NT2/D1 (cell line): ENCODE results near the gene NKAIN2.
"Not testable (repeated sequence)": the region's sequence is repeated elsewhere in the genome, so short reads cannot be mapped to it uniquely, and the experiment has no call there.

Source experiments
- DNase-seq: peaks from one replicate; pipeline ENCODE4 v3.0.0-alpha.2; 2011; ENCODE audit warnings: low read depth, low spot score
- H3K27me3 ChIP-seq: 2 replicates; pipeline ENCODE4 v1.6.0; 2011; ENCODE audit warnings: mild to moderate bottlenecking; ENCODE audit not compliant: insufficient read length, insufficient read depth
- H3K36me3 ChIP-seq: 2 replicates; pipeline ENCODE4 v1.6.1; 2011; ENCODE audit warnings: mild to moderate bottlenecking, low read length, mixed read lengths; ENCODE audit not compliant: insufficient read depth, insufficient read length
- H3K4me1 ChIP-seq: 2 replicates; pipeline ENCODE4 v1.5.1; 2011; ENCODE audit not compliant: insufficient read depth, insufficient read length
- H3K4me3 ChIP-seq: 2 replicates; pipeline ENCODE4 v1.5.1; 2011; ENCODE audit warnings: low read depth; ENCODE audit not compliant: insufficient read length
- H3K9ac ChIP-seq: 2 replicates; pipeline ENCODE4 v1.6.0; 2011; ENCODE audit warnings: low read depth; ENCODE audit not compliant: insufficient read length
- H3K9me3 ChIP-seq: 2 replicates; pipeline ENCODE4 v1.5.1; 2011; ENCODE audit warnings: mild to moderate bottlenecking, low read length; ENCODE audit not compliant: insufficient read depth
- SUZ12 ChIP-seq: IDR thresholded peaks from 2 replicates; pipeline ENCODE4 v1.6.1; 2011; ENCODE audit not compliant: insufficient read length, insufficient read depth; ENCODE audit errors: extremely low read depth
- YY1 ChIP-seq: IDR thresholded peaks from 2 replicates; pipeline ENCODE4 v1.6.1; 2011; ENCODE audit not compliant: insufficient read length, insufficient read depth
- ZNF274 ChIP-seq: IDR thresholded peaks from 2 replicates; pipeline ENCODE4 v1.6.1; 2011; ENCODE audit warnings: mild to moderate bottlenecking, low read depth, low read length

Gene NKAIN2

DNA sequence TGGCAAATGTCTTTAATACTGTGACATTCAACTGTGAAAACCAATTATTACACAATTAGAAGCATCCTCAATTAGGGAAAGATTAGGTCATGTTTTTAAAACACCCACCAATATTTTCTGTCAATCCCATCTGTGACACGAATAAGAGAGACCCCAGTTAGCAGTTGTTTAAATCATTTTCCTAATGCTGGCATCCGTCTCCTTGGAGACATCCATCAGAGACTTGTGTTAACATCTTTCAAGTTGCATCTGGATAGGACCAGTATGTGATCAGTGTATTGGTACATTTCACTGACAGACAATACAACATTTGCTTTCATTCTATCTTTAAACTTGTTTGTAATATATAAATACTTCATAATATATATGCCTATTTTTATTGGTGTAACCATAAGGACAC is 737.9 kb downstream of the NKAIN2 start:
- H3K4me1 ChIP-seq = no peaks in the 10 kb centered on the region
- TF ChIP-seq SUZ12 (no peak), ZNF274 (no peak), YY1 (no peak)
- DNase-seq = no peak

DNA sequence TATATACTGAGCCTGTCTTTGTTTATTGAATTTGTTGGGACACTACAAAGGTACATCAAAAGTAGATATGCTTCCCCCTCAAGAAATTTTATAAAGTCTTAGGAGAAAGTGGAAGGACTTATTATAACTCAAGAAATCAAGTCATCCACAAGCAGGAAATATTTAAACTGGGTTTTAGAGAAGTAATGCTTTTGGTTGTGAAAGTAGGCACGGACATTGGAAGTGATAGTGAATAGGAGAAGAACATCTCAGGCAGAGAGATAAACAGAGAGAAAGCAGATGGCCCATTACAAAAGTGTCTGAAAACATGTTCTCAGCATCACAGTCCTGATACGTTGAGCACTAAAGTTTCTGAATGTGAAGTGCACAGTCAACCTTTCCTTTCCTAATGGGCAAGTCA is 742.9 kb downstream of the NKAIN2 start:
- Histone ChIP-seq H3K4me1 (no peaks in the 10 kb centered on the region), H3K27me3 (no peaks in the 10 kb centered on the region), H3K36me3 (no peaks in the 10 kb centered on the region), H3K4me3 (no peak overlapping the region), H3K9ac (no peak overlapping the region), H3K9me3 (no peaks in the 10 kb centered on the region)
- DNase-seq = no peak
- TF ChIP-seq YY1 = no peak

More for the DNA sequence above, 737.9 kb downstream of the NKAIN2 start:
- Histone ChIP-seq H3K9me3 (no peaks in the 10 kb centered on the region), H3K4me3 (no peak overlapping the region), H3K36me3 (no peaks in the 10 kb centered on the region), H3K9ac (no peak overlapping the region), H3K27me3 (no peaks in the 10 kb centered on the region)

DNA sequence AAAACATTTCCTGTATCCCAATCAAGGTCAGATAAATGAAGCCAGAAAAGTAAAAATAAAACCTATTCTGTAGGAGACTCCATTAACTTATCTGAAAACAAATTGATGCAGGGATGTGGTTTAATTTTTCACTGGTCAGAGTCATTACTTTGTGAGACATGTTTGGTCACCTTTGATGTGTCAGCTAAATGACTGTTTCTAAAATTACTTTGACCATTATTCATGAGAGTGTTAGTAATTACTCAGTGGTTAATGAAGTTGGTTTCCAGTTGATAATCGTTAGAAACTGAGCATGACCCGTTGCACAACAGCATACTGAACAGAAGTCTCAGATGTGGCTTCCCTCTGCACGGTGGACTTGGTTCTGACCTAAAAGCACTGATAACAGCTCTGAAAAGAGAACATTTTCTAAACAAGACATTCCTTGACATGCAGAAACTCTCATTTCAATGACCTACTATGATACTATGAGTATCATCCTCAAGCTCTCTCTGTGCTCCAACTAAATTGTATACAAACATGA is 748.1 kb downstream of the NKAIN2 start:
- H3K9me3 ChIP-seq = no peaks in the 10 kb centered on the region
- TF ChIP-seq YY1 (no peak), ZNF274 (no peak), SUZ12 (no peak)
- no peaks in the 10 kb centered on the region for H3K27me3 ChIP-seq
- H3K4me3 ChIP-seq = no peak overlapping the region
- H3K36me3 ChIP-seq = no peaks in the 10 kb centered on the region
- no peak overlapping the region for H3K9ac ChIP-seq
- DNase-seq = no peak
- H3K4me1 ChIP-seq = no peaks in the 10 kb centered on the region

DNA sequence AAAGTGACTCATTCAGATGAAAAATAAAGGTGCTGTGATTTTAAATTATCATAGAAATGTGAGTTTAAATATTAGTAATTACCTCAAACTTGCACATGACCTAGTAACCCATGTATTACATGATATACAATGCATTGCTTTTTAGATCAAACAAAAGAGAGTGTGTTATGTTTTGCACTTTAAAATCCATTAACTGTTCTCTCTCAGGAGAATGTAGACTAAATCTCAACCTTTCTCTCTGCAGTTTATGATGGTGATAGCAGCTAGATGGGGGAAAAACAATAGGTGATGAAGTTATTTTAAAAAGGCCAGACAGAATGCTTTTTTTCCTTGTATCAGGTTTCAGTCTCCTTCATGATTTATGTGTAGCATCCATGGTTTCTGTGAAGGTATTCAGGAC is 754.2 kb downstream of the NKAIN2 start:
- DNase-seq = no peak
- no peak for TF ChIP-seq ZNF274
- no peak for TF ChIP-seq YY1
- no peak for TF ChIP-seq SUZ12
- Histone ChIP-seq H3K4me3 (no peak overlapping the region), H3K4me1 (no peaks in the 10 kb centered on the region), H3K9me3 (no peaks in the 10 kb centered on the region), H3K9ac (no peak overlapping the region), H3K27me3 (no peaks in the 10 kb centered on the region), H3K36me3 (no peaks in the 10 kb centered on the region)

DNA sequence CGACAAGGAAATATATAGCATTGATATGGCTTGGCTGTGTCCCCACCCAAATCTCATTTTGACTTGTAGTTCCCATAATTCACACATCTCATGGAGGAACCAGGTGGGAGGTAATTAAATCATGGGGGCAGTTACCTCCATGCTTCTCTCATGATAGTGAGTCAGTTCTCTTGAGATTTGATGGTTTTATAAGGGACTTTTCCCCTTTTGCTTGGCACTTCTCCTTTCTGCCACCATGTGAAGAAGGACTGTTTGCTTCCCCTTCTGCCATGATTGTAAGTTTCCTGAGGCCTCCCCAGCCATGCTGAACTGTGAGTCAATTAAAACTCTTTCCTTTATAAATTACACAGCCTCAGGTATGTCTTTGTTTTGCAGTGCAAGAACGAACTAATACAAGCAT is 756.4 kb downstream of the NKAIN2 start:
- H3K9ac ChIP-seq, H3K36me3 ChIP-seq, H3K9me3 ChIP-seq, DNase-seq, H3K4me3 ChIP-seq, H3K4me1 ChIP-seq, H3K27me3 ChIP-seq: not testable (repeated sequence)

DNA sequence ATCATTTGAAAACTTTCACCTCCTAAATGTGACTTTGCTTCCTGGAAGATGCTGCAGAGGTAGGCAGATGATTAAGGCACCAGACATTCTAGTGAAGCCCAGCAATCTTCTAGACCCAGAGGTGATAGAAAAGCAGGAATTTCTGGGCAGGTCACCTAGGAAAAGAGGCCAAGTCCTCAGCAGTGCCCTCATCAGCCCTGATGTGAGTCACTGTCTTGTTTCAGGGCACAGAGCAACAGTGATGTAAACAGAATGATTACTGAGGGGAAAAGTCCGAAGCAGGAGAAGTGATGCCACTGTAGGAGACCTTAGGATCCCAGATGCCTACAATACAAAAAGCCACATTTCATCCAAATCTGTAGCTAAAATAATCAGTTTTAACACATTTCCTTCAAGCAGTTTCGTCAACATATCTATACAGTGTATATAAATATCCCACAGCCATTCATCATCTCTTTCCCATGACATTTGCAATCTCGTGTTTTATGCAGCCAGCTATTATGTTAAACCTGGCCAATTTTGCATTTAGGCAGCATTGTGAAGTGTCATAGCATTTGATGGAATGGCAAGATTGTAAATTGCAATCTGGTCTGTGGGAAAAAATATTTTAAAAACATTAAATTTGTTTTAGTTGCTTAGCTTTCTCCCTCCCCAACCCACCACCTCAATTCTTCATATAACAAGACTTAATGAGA is 757.4 kb downstream of the NKAIN2 start:
- no peaks in the 10 kb centered on the region for H3K36me3 ChIP-seq
- no peak for DNase-seq
- TF ChIP-seq SUZ12 = no peak
- TF ChIP-seq YY1 = no peak
- no peak for TF ChIP-seq ZNF274

DNA sequence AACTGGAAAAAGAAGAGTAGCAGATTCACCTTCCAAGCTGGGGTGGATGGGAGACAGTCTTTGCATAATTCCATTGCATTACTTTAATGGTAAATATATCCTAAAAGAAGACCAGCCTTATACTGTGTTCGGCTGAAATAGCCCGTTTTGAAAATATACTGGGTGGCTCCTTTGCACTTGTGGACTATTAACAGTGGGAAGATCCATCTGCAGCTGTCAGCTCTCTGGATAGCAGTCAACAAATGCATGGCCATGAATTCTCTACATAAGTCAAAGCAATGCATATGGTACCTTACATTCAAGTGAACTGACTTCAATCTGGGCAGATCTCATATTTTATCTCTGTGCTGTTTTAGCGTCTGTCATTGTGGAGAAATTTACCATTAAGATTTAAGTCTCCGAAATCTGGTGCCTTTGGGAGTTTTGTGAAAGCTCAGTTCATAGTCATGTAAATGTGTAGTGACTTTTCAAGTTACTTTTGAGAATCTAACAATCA is 758.0 kb downstream of the NKAIN2 start:
- no peak overlapping the region for H3K4me3 ChIP-seq
- no peaks in the 10 kb centered on the region for H3K27me3 ChIP-seq
- H3K9ac ChIP-seq = no peak overlapping the region
- no peak for DNase-seq
- H3K4me1 ChIP-seq = no peaks in the 10 kb centered on the region
- no peaks in the 10 kb centered on the region for H3K9me3 ChIP-seq
- H3K36me3 ChIP-seq = no peaks in the 10 kb centered on the region
- no peak for TF ChIP-seq SUZ12
- TF ChIP-seq YY1 = no peak
- TF ChIP-seq ZNF274 = no peak

More for the DNA sequence above, 757.4 kb downstream of the NKAIN2 start:
- H3K4me3 ChIP-seq = no peak overlapping the region
- H3K27me3 ChIP-seq = no peaks in the 10 kb centered on the region
- H3K9me3 ChIP-seq = no peaks in the 10 kb centered on the region
- no peaks in the 10 kb centered on the region for H3K4me1 ChIP-seq
- H3K9ac ChIP-seq = no peak overlapping the region

DNA sequence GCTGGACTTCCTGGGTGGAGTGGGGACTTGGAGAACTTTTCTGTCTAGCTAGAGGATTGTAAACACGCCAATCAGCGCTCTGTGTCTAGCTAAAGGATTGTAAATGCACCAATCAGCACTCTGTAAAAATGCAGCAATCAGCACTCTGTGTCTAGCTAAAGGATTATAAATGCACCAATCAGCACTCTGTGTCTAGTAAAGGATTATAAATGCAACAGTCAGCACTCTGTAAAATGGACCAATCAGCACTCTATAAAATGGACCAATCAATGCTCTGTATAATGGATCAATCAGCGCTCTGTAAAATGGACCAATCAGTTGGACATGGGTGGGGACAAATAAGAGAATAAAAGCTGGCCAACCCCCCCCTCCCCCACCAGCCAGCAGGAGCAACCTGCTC is 760.5 kb downstream of the NKAIN2 start:
- H3K9me3 ChIP-seq, H3K36me3 ChIP-seq, H3K9ac ChIP-seq, H3K27me3 ChIP-seq, H3K4me3 ChIP-seq, DNase-seq, H3K4me1 ChIP-seq: not testable (repeated sequence)
